NT2/D1 (cell line): Measurements from ENCODE around the gene KCND3.

Experiments
- SUZ12 ChIP-seq: IDR thresholded peaks from 2 replicates; pipeline ENCODE4 v1.6.1; 2011; ENCODE audit not compliant: insufficient read length, insufficient read depth; ENCODE audit errors: extremely low read depth
- YY1 ChIP-seq: IDR thresholded peaks from 2 replicates; pipeline ENCODE4 v1.6.1; 2011; ENCODE audit not compliant: insufficient read length, insufficient read depth
- ZNF274 ChIP-seq: IDR thresholded peaks from 2 replicates; pipeline ENCODE4 v1.6.1; 2011; ENCODE audit warnings: mild to moderate bottlenecking, low read depth, low read length

DNA sequence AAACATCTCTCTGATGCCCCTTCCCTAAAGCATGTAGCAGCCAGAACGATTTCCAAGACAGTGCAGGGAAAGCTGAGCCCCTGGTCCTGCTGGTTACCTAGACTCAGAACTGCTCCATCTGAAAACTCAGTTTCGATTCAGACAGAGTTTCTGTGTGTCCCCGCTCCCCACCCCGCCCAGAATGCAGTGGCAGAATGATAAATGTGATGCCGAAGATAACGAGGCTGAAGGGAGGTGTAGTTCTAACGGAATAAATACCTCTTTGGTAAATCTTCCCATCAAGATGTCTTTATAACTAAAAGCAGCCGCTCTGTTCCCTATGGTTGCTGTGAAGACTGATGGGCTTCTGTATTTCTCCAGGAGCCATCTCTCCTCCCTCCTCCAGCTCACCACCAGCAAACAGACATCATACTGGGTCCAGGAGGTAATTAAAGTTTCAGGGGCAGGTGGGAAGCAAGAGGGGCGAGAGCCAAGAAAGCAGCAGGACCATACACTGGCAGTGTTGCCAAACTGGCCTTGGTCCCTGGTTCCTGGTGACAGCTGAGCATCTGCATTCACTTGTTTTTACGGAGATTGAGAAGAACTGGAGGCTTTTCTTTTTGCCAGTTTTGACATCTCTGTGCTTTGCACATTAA is 156.8 kb downstream of the KCND3 start:
- TF ChIP-seq ZNF274 (no peak), SUZ12 (no peak), YY1 (no peak)
